Lower lobe of right lung (tissue), 2 donors: ENCODE measurements around the gene GPD2. TPM values are rescaled to one million over a fixed set of nuclear protein-coding genes. Genes with fewer than 3 reads are reported as not detected.
A peak's percentile ranks its signal among the peaks of the same experiment; 100 is the strongest.

Experiments used
- ATAC-seq, 2 donors: fragments of 200-7000 bp; cut with Tn5 transposase; one replicate each; pipeline ENCODE4 v1.9.1; 2020 to 2022; ENCODE audit warnings: mild to moderate bottlenecking in 2 of 2, moderate library complexity in 2 of 2
- DNase-seq: peaks from one replicate; pipeline ENCODE4 v3.0.0-alpha.2; 2020
- H3K27ac ChIP-seq: fragments of 200-600 bp; one replicate; pipeline ENCODE4 v1.8.0; 2022
- H3K27me3 ChIP-seq: fragments of 200-600 bp; one replicate; pipeline ENCODE4 v1.8.0; 2022; ENCODE audit warnings: low read depth
- H3K36me3 ChIP-seq: fragments of 200-600 bp; one replicate; pipeline ENCODE4 v1.8.0; 2022; ENCODE audit warnings: mild to moderate bottlenecking
- H3K4me1 ChIP-seq: fragments of 200-600 bp; one replicate; pipeline ENCODE4 v1.8.0; 2022
- H3K4me3 ChIP-seq: fragments of 200-600 bp; one replicate; pipeline ENCODE4 v1.8.0; 2022; ENCODE audit warnings: mild to moderate bottlenecking
- H3K9me3 ChIP-seq: fragments of 200-600 bp; one replicate; pipeline ENCODE4 v1.8.0; 2022
- intact Hi-C: fragments of 100-400 bp; cut with DNase I; formaldehyde crosslinking; loops from one replicate; pipeline ENCODE4 v1.11.0; 2022
- total RNA-seq: library from RNA; stranded (reverse); fragmentation: NEBNext Ultra II Directional; extraction: Animal tissue kit (Norgen Biotek cat#: 25700); gene quantifications from one replicate; pipeline ENCODE4 v1.2.1, GENCODE V29; 2021
- TF ChIP-seq, protein P1 (sequence below): fragments of 200-600 bp; IDR thresholded peaks from one replicate; pipeline ENCODE4 v1.8.0; 2022; ENCODE audit warnings: antibody characterized with exemption, mild to moderate bottlenecking
- donor health status: DM: no; HTN: yes; CAD: no; lungs with severe emphysema.

The GPD2 gene
- total RNA-seq, 1 donor from 2014 or later, result 50.4 TPM

- Histone ChIP-seq H3K27me3 (no peaks in the 10 kb centered on the region), H3K36me3 (no peaks in the 10 kb centered on the region), H3K27ac (no peak overlapping the region), H3K4me3 (no peak overlapping the region), H3K9me3 (no peaks in the 10 kb centered on the region), H3K4me1 (no peaks in the 10 kb centered on the region)
- TF ChIP-seq, protein P1, sequence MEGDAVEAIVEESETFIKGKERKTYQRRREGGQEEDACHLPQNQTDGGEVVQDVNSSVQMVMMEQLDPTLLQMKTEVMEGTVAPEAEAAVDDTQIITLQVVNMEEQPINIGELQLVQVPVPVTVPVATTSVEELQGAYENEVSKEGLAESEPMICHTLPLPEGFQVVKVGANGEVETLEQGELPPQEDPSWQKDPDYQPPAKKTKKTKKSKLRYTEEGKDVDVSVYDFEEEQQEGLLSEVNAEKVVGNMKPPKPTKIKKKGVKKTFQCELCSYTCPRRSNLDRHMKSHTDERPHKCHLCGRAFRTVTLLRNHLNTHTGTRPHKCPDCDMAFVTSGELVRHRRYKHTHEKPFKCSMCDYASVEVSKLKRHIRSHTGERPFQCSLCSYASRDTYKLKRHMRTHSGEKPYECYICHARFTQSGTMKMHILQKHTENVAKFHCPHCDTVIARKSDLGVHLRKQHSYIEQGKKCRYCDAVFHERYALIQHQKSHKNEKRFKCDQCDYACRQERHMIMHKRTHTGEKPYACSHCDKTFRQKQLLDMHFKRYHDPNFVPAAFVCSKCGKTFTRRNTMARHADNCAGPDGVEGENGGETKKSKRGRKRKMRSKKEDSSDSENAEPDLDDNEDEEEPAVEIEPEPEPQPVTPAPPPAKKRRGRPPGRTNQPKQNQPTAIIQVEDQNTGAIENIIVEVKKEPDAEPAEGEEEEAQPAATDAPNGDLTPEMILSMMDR, result no peak
- DNase-seq, result no peak
- intact Hi-C loops, result no loop called here
- no peak for ATAC-seq
These were observed 12.6 kb downstream of the GPD2 start for GRCh38 chr2:156448766-156449165.

DNA sequence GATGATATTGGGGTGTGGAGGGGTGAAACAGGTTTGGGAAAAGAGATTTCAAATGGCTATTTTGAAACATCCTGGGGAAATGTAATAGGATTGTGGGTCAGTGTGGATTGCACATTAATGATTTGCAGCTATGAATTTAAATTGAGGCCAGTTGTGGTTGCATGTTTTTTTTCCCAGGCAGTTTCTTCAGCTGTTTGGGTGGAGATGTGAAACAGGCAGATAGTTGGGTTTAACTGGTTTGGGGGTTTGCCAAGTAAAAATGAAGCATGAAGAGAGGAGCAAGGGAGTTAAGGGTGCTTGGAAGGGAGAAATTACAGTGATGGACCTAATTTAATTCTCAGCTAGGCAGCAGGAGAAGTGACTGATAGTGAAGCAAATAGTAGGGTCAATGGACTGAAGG is 16.8 kb downstream of the GPD2 start:
- ATAC-seq (no peak), DNase-seq (no peak)
- TF ChIP-seq, protein P1, result no peak
- Histone ChIP-seq H3K27me3 (no peaks in the 10 kb centered on the region), H3K4me1 (peaks cover 27% of the 10 kb centered on the region), H3K9me3 (no peaks in the 10 kb centered on the region), H3K27ac (no peak overlapping the region), H3K4me3 (no peak overlapping the region), H3K36me3 (no peaks in the 10 kb centered on the region)
- intact Hi-C loops, result no loop called here

DNA sequence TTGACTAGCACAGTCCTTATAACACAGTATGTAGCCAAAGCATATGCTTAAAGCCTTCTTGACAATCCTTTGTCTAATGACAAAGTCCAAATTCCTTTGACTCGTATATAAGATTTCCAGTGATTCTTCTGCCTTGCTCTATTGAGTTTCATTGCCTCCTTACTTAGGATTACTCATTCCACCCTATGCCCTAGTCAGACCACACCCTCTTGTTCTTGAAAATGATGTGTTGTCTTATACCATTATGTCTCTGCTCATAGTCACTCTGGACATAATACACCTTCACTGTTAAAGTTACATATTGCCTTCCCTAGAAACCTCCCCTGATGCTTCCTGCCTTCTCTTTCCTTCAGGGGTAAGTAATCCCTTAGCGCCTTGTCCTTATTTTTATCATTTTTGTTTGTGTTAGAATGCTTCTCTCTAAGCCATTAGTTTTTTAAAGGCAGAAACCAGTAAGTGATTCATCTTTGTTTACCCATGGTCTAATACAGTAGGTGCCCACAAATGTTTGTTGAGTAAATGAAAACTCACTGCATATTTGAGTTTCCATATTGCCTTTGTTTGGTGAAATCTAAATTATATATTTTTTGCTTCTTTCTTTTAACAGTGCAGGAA is 19.3 kb downstream of the GPD2 start:
- peaks cover 39% of the 10 kb centered on the region for H3K4me1 ChIP-seq
- peak overlapping the region; percentile 49 for H3K27ac ChIP-seq
- no peaks in the 10 kb centered on the region for H3K9me3 ChIP-seq
- TF ChIP-seq, protein P1, result no peak
- H3K27me3 ChIP-seq, result no peaks in the 10 kb centered on the region
- no peaks in the 10 kb centered on the region for H3K36me3 ChIP-seq
- no peak for DNase-seq
- peak; percentile 35 to 69 for ATAC-seq
- intact Hi-C loops, result no loop called here
- no peak overlapping the region for H3K4me3 ChIP-seq

GRCh38 chr2:156456616-156457015 is 20.4 kb downstream of the GPD2 start:
- TF ChIP-seq, protein P1, result no peak
- Histone ChIP-seq H3K27me3 (no peaks in the 10 kb centered on the region), H3K27ac (no peak overlapping the region), H3K4me3 (no peak overlapping the region), H3K4me1 (peaks cover 39% of the 10 kb centered on the region), H3K9me3 (no peaks in the 10 kb centered on the region), H3K36me3 (no peaks in the 10 kb centered on the region)
- intact Hi-C loops, result no loop called here
- ATAC-seq (no peak), DNase-seq (no peak)

- H3K4me1 ChIP-seq, result peaks cover 39% of the 10 kb centered on the region
- no peaks in the 10 kb centered on the region for H3K36me3 ChIP-seq
- no peak overlapping the region for H3K27ac ChIP-seq
- DNase-seq (no peak), ATAC-seq (peak in 1 of 2 donors; percentile 19)
- no peaks in the 10 kb centered on the region for H3K9me3 ChIP-seq
- no peak overlapping the region for H3K4me3 ChIP-seq
- TF ChIP-seq, protein P1, result no peak
- intact Hi-C loops, result no loop called here
- H3K27me3 ChIP-seq, result no peaks in the 10 kb centered on the region
These were observed 21.6 kb downstream of the GPD2 start for GRCh38 chr2:156457523-156458517.
